ENCODE measurements around the gene EYA2.

DNA sequence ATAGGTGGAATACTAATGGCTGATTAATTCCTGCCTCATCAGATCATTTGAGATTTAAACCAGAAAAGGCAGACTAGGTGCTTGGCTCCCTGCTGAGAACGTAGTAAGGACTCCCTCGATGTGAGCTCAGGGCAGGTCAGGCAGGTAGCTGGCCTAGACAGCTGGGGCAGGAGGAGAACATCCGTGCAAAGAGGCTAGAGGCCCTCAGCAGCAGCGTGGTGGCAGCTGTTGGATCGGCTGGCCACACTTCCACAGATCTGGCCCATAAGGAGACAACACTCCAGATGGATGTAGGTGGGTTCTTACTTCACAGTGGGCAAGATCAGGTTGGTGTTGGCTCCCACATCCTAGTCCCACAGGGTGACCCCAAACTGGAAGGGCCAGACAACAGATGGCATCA lies 38.5 kb downstream of the EYA2 start:
- TF ChIP-seq CTCF (IDR thresholded peaks at IDR 0.05) (no peak), POLR2A (IDR thresholded peaks at IDR 0.05) (no peak)

Data from adrenal gland (tissue), 5 donors.